Cardiac atrium fibroblast (primary cell): Measurements from ENCODE around the gene LGI2. TPM values are rescaled to one million over a fixed set of nuclear protein-coding genes. Genes with fewer than 3 reads are reported as not detected.

Experiments
- total RNA-seq: library from RNA; depleted of rRNA; stranded (reverse); fragments of >200 nt; gene quantifications from 2 replicates; pipeline ENCODE4 v1.2.3, GENCODE V29; 2015

LGI2 gene
- 0.81 TPM in 1 of 2 replicates, not detected in the other for total RNA-seq

GRCh38 chr4:25030277-25031076, at the start of gene LGI2:
LGI2 (minus strand) TSS chr4:25030946; CDS start chr4:25030693, 253 bp downstream.

Other genes starting within 250 kb of the LGI2 start
- 23.6 and 32.6 TPM in 2 replicates for gene SOD3, start 235.4 kb downstream of the LGI2 start, total RNA-seq
- 5.4 and 5.7 TPM in 2 replicates for gene CCDC149, start 117.9 kb downstream of the LGI2 start, total RNA-seq
- 2.8 and 6.1 TPM in 2 replicates for gene SEPSECS, start 129.5 kb upstream of the LGI2 start, total RNA-seq
- 11.9 and 25.3 TPM in 2 replicates for gene PI4K2B, start 203.1 kb upstream of the LGI2 start, total RNA-seq